ENCODE measurements around the gene PUSL1.

Gene PUSL1

DNA sequence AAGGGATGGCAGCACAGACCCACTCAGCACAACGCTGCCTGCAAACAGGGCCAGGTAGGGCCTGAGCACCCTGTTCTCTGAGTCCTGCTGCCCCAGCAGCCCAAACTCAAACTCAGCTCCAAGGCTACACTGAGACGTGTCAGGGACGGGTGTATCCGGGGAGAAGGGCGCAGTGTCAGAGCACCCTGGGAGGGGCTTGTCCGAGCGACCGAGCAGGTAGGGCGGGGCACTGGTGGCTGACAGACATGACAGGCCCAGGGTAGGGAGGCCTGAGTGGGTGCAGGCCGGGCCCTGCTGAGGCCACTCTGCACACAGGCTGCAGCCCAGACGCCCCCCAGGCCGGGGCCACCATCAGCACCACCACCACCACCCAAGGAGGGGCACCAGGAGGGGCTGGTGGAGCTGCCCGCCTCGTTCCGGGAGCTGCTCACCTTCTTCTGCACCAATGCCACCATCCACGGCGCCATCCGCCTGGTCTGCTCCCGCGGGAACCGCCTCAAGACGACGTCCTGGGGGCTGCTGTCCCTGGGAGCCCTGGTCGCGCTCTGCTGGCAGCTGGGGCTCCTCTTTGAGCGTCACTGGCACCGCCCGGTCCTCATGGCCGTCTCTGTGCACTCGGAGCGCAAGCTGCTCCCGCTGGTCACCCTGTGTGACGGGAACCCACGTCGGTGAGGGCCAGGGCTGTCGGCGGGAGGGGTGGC is 22.6 kb upstream of the PUSL1 start:
- POLR2A ChIA-PET = no interaction called here
- no peak for DNase-seq (ENCODE audit: low read depth, low spot score)
- no peak for TF ChIP-seq CTCF (IDR thresholded peaks at IDR 0.05; ENCODE audit: insufficient read depth, low read length, missing control alignments)
- CTCF ChIA-PET = interaction anchor here (0.7 to 1.1 kb wide), 3 partner anchors 15 to 302 kb away, joined by 3 read pairs; no protein-coding TSS in a partner anchor
- no peak overlapping the region for H3K4me3 ChIP-seq (ENCODE audit: low read depth, low read length)

DNA sequence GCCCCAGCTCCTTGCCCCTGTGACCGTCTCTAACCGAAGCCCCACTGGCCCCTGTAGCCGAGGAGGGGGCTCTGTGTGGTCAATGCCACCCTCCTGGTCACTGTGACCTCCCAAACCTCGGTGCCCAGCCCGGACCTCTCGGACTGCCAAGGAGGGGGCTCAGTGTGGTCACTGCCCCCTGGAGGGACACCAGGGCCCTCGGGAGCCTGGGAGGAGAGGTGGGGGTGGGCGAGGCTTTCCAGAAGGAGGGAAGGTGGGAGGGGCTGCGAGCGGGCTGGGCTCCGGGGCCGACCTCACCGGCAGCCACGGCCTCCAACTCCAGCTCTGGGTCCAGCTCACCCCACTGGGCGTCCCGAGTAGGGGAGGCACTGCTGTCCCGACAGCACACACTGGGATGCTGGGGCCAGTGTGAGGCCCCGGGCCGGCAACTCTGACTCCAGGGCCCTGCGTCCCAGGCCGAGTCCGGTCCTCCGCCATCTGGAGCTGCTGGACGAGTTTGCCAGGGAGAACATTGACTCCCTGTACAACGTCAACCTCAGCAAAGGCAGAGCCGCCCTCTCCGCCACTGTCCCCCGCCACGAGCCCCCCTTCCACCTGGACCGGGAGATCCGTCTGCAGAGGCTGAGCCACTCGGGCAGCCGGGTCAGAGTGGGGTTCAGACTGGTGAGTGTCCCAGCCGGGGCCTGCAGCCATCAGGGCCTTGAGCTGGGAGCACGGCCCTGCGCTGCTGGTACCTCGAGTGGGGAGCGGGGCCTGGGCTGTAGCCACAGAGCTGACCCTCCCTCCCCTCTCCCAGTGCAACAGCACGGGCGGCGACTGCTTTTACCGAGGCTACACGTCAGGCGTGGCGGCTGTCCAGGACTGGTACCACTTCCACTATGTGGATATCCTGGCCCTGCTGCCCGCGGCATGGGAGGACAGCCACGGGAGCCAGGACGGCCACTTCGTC is 21.8 kb upstream of the PUSL1 start:
- DNase-seq (ENCODE audit: low read depth, low spot score) = no peak
- ChIA-PET POLR2A (no interaction called here), CTCF (interaction anchor here (0.9 to 1.7 kb wide), 5 partner anchors 10 to 165 kb away, joined by 3 to 10 read pairs (median 4); partner anchors contain the start of gene UBE2J2)
- H3K4me3 ChIP-seq (ENCODE audit: low read depth, low read length) = no peak overlapping the region
- no peak for TF ChIP-seq CTCF (IDR thresholded peaks at IDR 0.05; ENCODE audit: insufficient read depth, low read length, missing control alignments)

GRCh38 chr1:1287288-1288110 is 20.9 kb upstream of the PUSL1 start:
- ChIA-PET CTCF (interaction anchor here (0.9 to 1.7 kb wide), 4 partner anchors 10 to 165 kb away, joined by 4 to 10 read pairs (median 6); partner anchors contain the start of gene UBE2J2), POLR2A (no interaction called here)
- DNase-seq (ENCODE audit: low read depth, low spot score) = no peak
- H3K4me3 ChIP-seq (ENCODE audit: low read depth, low read length) = no peak overlapping the region
- TF ChIP-seq CTCF (IDR thresholded peaks at IDR 0.05; ENCODE audit: insufficient read depth, low read length, missing control alignments) = no peak

- CTCF ChIA-PET = interaction anchor here (0.6 to 3.2 kb wide), 13 partner anchors 9 to 308 kb away, joined by 3 to 60 read pairs (median 5); partner anchors contain the start of gene PERM1
- H3K4me3 ChIP-seq (ENCODE audit: low read depth, low read length) = no peak overlapping the region
- POLR2A ChIA-PET = interaction anchor here (0.7 to 1.9 kb wide), 3 partner anchors 15 to 168 kb away, joined by 3 to 4 read pairs (median 3); no protein-coding TSS in a partner anchor
- no peak for DNase-seq (ENCODE audit: low read depth, low spot score)
- TF ChIP-seq CTCF (IDR thresholded peaks at IDR 0.05; ENCODE audit: insufficient read depth, low read length, missing control alignments) = peak; percentile 85
These were observed 18.1 kb upstream of the PUSL1 start for GRCh38 chr1:1290238-1290731.

DNA sequence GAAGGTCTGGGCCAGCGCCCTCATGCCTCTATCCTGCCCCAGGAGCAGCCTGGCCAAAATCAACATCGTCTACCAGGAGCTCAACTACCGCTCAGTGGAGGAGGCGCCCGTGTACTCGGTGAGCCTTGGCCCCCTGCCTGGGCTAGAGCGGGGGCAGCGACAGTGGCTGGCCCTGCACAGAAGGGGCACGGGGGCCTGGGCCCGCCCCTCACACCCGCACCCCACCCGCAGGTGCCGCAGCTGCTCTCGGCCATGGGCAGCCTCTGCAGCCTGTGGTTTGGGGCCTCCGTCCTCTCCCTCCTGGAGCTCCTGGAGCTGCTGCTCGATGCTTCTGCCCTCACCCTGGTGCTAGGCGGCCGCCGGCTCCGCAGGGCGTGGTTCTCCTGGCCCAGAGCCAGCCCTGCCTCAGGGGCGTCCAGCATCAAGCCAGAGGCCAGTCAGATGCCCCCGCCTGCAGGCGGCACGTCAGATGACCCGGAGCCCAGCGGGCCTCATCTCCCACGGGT is 17.3 kb upstream of the PUSL1 start:
- ChIA-PET POLR2A (interaction anchor here (0.8 to 1.9 kb wide), 2 partner anchors 14 to 66 kb away, joined by 3 to 4 read pairs; no protein-coding TSS in a partner anchor), CTCF (interaction anchor here (0.9 to 3.2 kb wide), 14 partner anchors 9 to 308 kb away, joined by 3 to 60 read pairs (median 6); partner anchors contain the start of gene PERM1)
- no peak overlapping the region for H3K4me3 ChIP-seq (ENCODE audit: low read depth, low read length)
- no peak for TF ChIP-seq CTCF (IDR thresholded peaks at IDR 0.05; ENCODE audit: insufficient read depth, low read length, missing control alignments)
- DNase-seq (ENCODE audit: low read depth, low spot score) = no peak
